Brain pericyte (primary cell): ENCODE measurements around the gene IFI16.
"Not testable (repeated sequence)": the region's sequence is repeated elsewhere in the genome, so short reads cannot be mapped to it uniquely, and the experiment has no call there.

Source experiments
- DNase-seq: peaks from one replicate; pipeline ENCODE4 v3.0.0-alpha.2; 2012; ENCODE audit warnings: low read depth, low spot score

Gene IFI16

GRCh38 chr1:159092036-159092760 lies 82.5 kb downstream of the IFI16 start:
- no peak for DNase-seq

GRCh38 chr1:159098596-159098995 lies 88.9 kb downstream of the IFI16 start:
- DNase-seq: no peak

GRCh38 chr1:159100589-159100988 lies 90.9 kb downstream of the IFI16 start:
- no peak for DNase-seq

- DNase-seq: not testable (repeated sequence)
Observed at GRCh38 chr1:159103021-159103420, 93.3 kb downstream of the IFI16 start.
